ENCODE measurements around the gene CR1.

DNA sequence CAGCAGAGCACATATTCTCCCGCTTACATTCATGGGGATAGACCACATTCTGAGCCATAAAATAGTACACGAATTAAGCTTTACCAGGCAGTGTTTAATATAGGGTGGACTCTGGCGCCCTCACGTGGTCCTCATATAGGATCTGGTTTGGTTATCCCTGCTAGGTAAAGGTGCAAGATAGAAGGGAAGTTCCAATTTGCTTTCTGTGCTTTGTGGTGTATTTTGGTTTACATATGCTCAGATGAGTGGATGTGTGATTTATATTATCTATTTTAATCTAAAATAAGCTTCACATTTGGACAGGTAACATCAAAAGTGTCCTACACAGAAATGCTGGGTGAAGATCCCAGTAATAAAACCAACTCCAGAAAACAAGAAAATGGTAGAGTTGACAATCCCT is 3.6 kb downstream of the CR1 start:
- TF ChIP-seq FOS (IDR thresholded peaks at IDR 0.05; ENCODE audit: low read depth, low read length) (no peak), POLR2A (IDR thresholded peaks at IDR 0.05; ENCODE audit: low read depth, low read length) (no peak), SMC3 (IDR thresholded peaks at IDR 0.05; ENCODE audit: low read depth, low read length) (peak; percentile 58), RAD21 (IDR thresholded peaks at IDR 0.05; ENCODE audit: low read length) (peak; percentile 81), MAFK (IDR thresholded peaks at IDR 0.05; ENCODE audit: low read depth, low read length) (no peak), NFE2L2 (IDR thresholded peaks at IDR 0.05; ENCODE audit: low read depth, low read length) (no peak), RFX5 (IDR thresholded peaks at IDR 0.05; ENCODE audit: low read depth, low read length) (no peak), MXI1 (IDR thresholded peaks at IDR 0.05; ENCODE audit: borderline replicate concordance, low read depth, low read length) (no peak), MAZ (IDR thresholded peaks at IDR 0.05; ENCODE audit: borderline replicate concordance, low read depth, low read length) (no peak), CEBPB (IDR thresholded peaks at IDR 0.05; ENCODE audit: low read depth, low read length) (no peak)
- TF ChIP-seq, protein P1, sequence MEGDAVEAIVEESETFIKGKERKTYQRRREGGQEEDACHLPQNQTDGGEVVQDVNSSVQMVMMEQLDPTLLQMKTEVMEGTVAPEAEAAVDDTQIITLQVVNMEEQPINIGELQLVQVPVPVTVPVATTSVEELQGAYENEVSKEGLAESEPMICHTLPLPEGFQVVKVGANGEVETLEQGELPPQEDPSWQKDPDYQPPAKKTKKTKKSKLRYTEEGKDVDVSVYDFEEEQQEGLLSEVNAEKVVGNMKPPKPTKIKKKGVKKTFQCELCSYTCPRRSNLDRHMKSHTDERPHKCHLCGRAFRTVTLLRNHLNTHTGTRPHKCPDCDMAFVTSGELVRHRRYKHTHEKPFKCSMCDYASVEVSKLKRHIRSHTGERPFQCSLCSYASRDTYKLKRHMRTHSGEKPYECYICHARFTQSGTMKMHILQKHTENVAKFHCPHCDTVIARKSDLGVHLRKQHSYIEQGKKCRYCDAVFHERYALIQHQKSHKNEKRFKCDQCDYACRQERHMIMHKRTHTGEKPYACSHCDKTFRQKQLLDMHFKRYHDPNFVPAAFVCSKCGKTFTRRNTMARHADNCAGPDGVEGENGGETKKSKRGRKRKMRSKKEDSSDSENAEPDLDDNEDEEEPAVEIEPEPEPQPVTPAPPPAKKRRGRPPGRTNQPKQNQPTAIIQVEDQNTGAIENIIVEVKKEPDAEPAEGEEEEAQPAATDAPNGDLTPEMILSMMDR (conservative IDR thresholded peaks at IDR 0.05; ENCODE audit: low read depth, low read length), result peak; percentile 74
- TF ChIP-seq, protein P2, sequence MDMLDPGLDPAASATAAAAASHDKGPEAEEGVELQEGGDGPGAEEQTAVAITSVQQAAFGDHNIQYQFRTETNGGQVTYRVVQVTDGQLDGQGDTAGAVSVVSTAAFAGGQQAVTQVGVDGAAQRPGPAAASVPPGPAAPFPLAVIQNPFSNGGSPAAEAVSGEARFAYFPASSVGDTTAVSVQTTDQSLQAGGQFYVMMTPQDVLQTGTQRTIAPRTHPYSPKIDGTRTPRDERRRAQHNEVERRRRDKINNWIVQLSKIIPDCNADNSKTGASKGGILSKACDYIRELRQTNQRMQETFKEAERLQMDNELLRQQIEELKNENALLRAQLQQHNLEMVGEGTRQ (IDR thresholded peaks at IDR 0.05; ENCODE audit: low read depth, low read length), result no peak
- TF ChIP-seq, protein P3, sequence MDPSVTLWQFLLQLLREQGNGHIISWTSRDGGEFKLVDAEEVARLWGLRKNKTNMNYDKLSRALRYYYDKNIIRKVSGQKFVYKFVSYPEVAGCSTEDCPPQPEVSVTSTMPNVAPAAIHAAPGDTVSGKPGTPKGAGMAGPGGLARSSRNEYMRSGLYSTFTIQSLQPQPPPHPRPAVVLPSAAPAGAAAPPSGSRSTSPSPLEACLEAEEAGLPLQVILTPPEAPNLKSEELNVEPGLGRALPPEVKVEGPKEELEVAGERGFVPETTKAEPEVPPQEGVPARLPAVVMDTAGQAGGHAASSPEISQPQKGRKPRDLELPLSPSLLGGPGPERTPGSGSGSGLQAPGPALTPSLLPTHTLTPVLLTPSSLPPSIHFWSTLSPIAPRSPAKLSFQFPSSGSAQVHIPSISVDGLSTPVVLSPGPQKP (IDR thresholded peaks at IDR 0.05; ENCODE audit: borderline replicate concordance, low read depth, low read length), result no peak

All from IMR-90 (cell line).